Naive B cell (primary cell): Measurements from ENCODE around the gene THSD4. TPM values are rescaled to one million over a fixed set of nuclear protein-coding genes. Genes with fewer than 3 reads are reported as not detected.

Experiments
- ATAC-seq, 2 donors: fragments of 150-1000 bp; cut with Tn5 transposase; 2 replicates each; pipeline ENCODE4 v1.10.0; 2021; ENCODE audit warnings: low read depth in 2 of 2, mild to moderate bottlenecking in 2 of 2, moderate library complexity in 2 of 2
- DNase-seq: peaks from one replicate; pipeline ENCODE4 v3.0.0; 2022
- H3K27ac Mint-ChIP-seq, 6 donors: one replicate each; pipeline ENCODE4 v1.8.0; 2020 to 2022; ENCODE audit warnings: mild to moderate bottlenecking in 6 of 6, mixed read lengths in 6 of 6, moderate library complexity in 5 of 6, inconsistent platforms in 2 of 6
- H3K27me3 Mint-ChIP-seq, 3 donors: one replicate each; pipeline ENCODE4 v1.8.0; 2021 to 2022; ENCODE audit warnings: mixed read lengths in 3 of 3, mild to moderate bottlenecking in 1 of 3
- H3K36me3 Mint-ChIP-seq, 2 donors: one replicate each; pipeline ENCODE4 v1.8.0; 2020 to 2022; ENCODE audit warnings: mixed read lengths in 2 of 2, inconsistent platforms in 1 of 2, mild to moderate bottlenecking in 1 of 2
- H3K4me1 Mint-ChIP-seq, 3 donors: one replicate each; pipeline ENCODE4 v1.8.0; 2020 to 2022; ENCODE audit warnings: mixed read lengths in 3 of 3, inconsistent platforms in 1 of 3, mild to moderate bottlenecking in 1 of 3, moderate library complexity in 1 of 3
- H3K4me3 Mint-ChIP-seq, 8 donors: one replicate each; pipeline ENCODE4 v1.8.0; 2020 to 2022; ENCODE audit warnings: mild to moderate bottlenecking in 8 of 8, mixed read lengths in 8 of 8, moderate library complexity in 8 of 8, inconsistent platforms in 2 of 8
- H3K9me3 Mint-ChIP-seq, 7 donors: one replicate each; pipeline ENCODE4 v1.8.0; 2020 to 2022; ENCODE audit warnings: mixed read lengths in 7 of 7, mild to moderate bottlenecking in 5 of 7, inconsistent platforms in 2 of 7, moderate library complexity in 1 of 7
- polyA plus RNA-seq, 6 donors: library from polyadenylated mRNA; unstranded; fragments of 300-500 nt; fragmentation: Illumina TruSeq; gene quantifications; one replicate each; pipeline ENCODE4 v1.2.3, GENCODE V29; 2021; ENCODE audit warnings: low read depth in 6 of 6

THSD4 gene
- polyA plus RNA-seq, 6 donors from 2014 or later = not detected

GRCh38 chr15:71221417-71221816 lies 106.1 kb downstream of the THSD4 start:
- H3K27ac Mint-ChIP-seq = no peak overlapping the region
- peaks cover 5 to 11% (median 9%) of the 10 kb centered on the region in 3 donors for H3K27me3 Mint-ChIP-seq
- no peak overlapping the region for H3K4me3 Mint-ChIP-seq
- H3K9me3 Mint-ChIP-seq = peaks cover 0 to 9% (median 3%) of the 10 kb centered on the region in 7 donors
- no peaks in the 10 kb centered on the region for H3K4me1 Mint-ChIP-seq
- H3K36me3 Mint-ChIP-seq = no peaks in the 10 kb centered on the region
- ATAC-seq = no peak
- no peak for DNase-seq

DNA sequence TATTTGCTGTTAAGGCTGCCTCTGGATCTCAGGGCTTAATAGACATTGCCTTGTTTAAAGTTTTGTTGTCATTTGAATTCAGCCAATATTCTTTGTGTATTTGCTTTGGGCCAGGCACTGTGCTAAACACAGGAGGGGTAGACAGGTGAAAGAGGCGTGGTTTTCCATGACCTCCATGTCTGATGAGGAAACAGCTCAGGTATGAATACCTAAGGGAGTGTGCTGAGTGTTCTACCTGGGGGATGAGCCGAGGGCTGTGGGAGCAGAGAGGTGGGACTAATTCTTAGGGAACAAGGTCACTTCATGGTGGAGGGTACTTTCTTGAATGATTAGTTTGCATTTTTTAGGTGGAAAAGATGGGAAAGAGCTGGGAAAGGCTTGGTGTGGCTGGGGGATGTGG lies 108.2 kb downstream of the THSD4 start:
- no peak overlapping the region for H3K27ac Mint-ChIP-seq

GRCh38 chr15:71224024-71224423 lies 108.8 kb downstream of the THSD4 start:
- ATAC-seq = no peak
- no peaks in the 10 kb centered on the region for H3K36me3 Mint-ChIP-seq
- H3K27me3 Mint-ChIP-seq = peaks cover 5 to 11% (median 9%) of the 10 kb centered on the region in 3 donors
- H3K9me3 Mint-ChIP-seq = peaks cover 0 to 9% (median 2%) of the 10 kb centered on the region in 7 donors
- no peaks in the 10 kb centered on the region for H3K4me1 Mint-ChIP-seq
- no peak overlapping the region for H3K27ac Mint-ChIP-seq
- H3K4me3 Mint-ChIP-seq = no peak overlapping the region
- DNase-seq = no peak

More for the DNA sequence above, 108.2 kb downstream of the THSD4 start:
- Mint-ChIP-seq H3K4me3 (no peak overlapping the region), H3K27me3 (peaks cover 5 to 11% (median 9%) of the 10 kb centered on the region in 3 donors), H3K4me1 (no peaks in the 10 kb centered on the region), H3K36me3 (no peaks in the 10 kb centered on the region), H3K9me3 (peaks cover 0 to 9% (median 2%) of the 10 kb centered on the region in 7 donors)
- DNase-seq = no peak
- no peak for ATAC-seq

GRCh38 chr15:71225851-71226250 lies 110.6 kb downstream of the THSD4 start:
- H3K36me3 Mint-ChIP-seq = no peaks in the 10 kb centered on the region
- no peaks in the 10 kb centered on the region for H3K4me1 Mint-ChIP-seq
- ATAC-seq (no peak), DNase-seq (no peak)
- H3K27ac Mint-ChIP-seq = no peak overlapping the region
- peaks cover 0 to 9% (median 2%) of the 10 kb centered on the region in 7 donors for H3K9me3 Mint-ChIP-seq
- H3K4me3 Mint-ChIP-seq = no peak overlapping the region
- H3K27me3 Mint-ChIP-seq = peaks cover 5 to 11% (median 9%) of the 10 kb centered on the region in 3 donors

GRCh38 chr15:71226536-71227455 lies 111.5 kb downstream of the THSD4 start:
- ATAC-seq = no peak
- no peak for DNase-seq
- H3K27ac Mint-ChIP-seq = no peak overlapping the region
- H3K27me3 Mint-ChIP-seq = peaks cover 5 to 13% (median 5%) of the 10 kb centered on the region in 3 donors
- no peak overlapping the region for H3K4me3 Mint-ChIP-seq
- no peaks in the 10 kb centered on the region for H3K36me3 Mint-ChIP-seq
- H3K4me1 Mint-ChIP-seq = no peaks in the 10 kb centered on the region
- peaks cover 0 to 4% (median 2%) of the 10 kb centered on the region in 7 donors for H3K9me3 Mint-ChIP-seq

- Mint-ChIP-seq H3K9me3 (peaks cover 0 to 4% (median 2%) of the 10 kb centered on the region in 7 donors), H3K27ac (no peak overlapping the region), H3K27me3 (peaks cover 4 to 19% (median 10%) of the 10 kb centered on the region in 3 donors), H3K4me1 (no peaks in the 10 kb centered on the region), H3K4me3 (no peak overlapping the region), H3K36me3 (no peaks in the 10 kb centered on the region)
- DNase-seq (no peak), ATAC-seq (no peak)
Measured at GRCh38 chr15:71228403-71228802, 113.1 kb downstream of the THSD4 start.

- DNase-seq (no peak), ATAC-seq (no peak)
- H3K4me3 Mint-ChIP-seq = no peak overlapping the region
- no peaks in the 10 kb centered on the region for H3K4me1 Mint-ChIP-seq
- H3K9me3 Mint-ChIP-seq = peaks cover 0 to 2% (median 0%) of the 10 kb centered on the region in 7 donors
- H3K36me3 Mint-ChIP-seq = no peaks in the 10 kb centered on the region
- H3K27ac Mint-ChIP-seq = no peak overlapping the region
- H3K27me3 Mint-ChIP-seq = peaks cover 4 to 13% (median 12%) of the 10 kb centered on the region in 3 donors
Measured at GRCh38 chr15:71230303-71230702, 115.0 kb downstream of the THSD4 start.

- H3K9me3 Mint-ChIP-seq = peaks cover 0 to 2% (median 0%) of the 10 kb centered on the region in 7 donors
- no peak for ATAC-seq
- no peak for DNase-seq
- H3K27ac Mint-ChIP-seq = no peak overlapping the region
- H3K4me1 Mint-ChIP-seq = no peaks in the 10 kb centered on the region
- H3K36me3 Mint-ChIP-seq = no peaks in the 10 kb centered on the region
- H3K4me3 Mint-ChIP-seq = no peak overlapping the region
- H3K27me3 Mint-ChIP-seq = peaks cover 4 to 16% (median 16%) of the 10 kb centered on the region in 3 donors
Measured at GRCh38 chr15:71231758-71232157, 116.5 kb downstream of the THSD4 start.

DNA sequence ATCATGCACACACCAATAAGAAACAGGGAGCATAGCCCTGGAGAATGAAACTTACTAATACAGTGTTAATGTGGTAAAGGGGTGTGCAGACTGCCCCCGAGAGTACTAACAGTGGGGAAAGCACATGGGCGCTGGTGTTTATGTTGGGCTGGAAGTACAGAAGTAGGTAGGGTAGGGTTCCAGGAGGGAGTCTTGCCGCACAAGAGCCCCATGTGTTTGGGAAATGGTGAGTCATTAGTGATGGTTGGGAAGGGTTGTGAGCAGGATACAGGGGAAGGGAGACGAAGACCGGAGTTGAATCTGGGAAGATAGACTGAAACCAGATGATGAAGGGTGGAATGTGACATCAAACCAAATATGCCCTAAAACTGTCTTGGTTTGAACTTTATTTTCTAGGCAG lies 117.1 kb downstream of the THSD4 start:
- H3K4me1 Mint-ChIP-seq = no peaks in the 10 kb centered on the region
- no peaks in the 10 kb centered on the region for H3K36me3 Mint-ChIP-seq
- H3K27me3 Mint-ChIP-seq = peaks cover 4 to 23% (median 22%) of the 10 kb centered on the region in 3 donors
- no peak overlapping the region for H3K4me3 Mint-ChIP-seq
- ATAC-seq = no peak
- peaks cover 0 to 2% (median 0%) of the 10 kb centered on the region in 7 donors for H3K9me3 Mint-ChIP-seq
- no peak for DNase-seq
- no peak overlapping the region for H3K27ac Mint-ChIP-seq

GRCh38 chr15:71237456-71238188 lies 122.4 kb downstream of the THSD4 start:
- no peak overlapping the region for H3K4me3 Mint-ChIP-seq
- peaks cover 0 to 1% (median 0%) of the 10 kb centered on the region in 7 donors for H3K9me3 Mint-ChIP-seq
- ATAC-seq (no peak), DNase-seq (no peak)
- no peaks in the 10 kb centered on the region for H3K4me1 Mint-ChIP-seq
- no peak overlapping the region for H3K27ac Mint-ChIP-seq
- no peaks in the 10 kb centered on the region for H3K36me3 Mint-ChIP-seq
- H3K27me3 Mint-ChIP-seq = peaks cover 4 to 20% (median 16%) of the 10 kb centered on the region in 3 donors

DNA sequence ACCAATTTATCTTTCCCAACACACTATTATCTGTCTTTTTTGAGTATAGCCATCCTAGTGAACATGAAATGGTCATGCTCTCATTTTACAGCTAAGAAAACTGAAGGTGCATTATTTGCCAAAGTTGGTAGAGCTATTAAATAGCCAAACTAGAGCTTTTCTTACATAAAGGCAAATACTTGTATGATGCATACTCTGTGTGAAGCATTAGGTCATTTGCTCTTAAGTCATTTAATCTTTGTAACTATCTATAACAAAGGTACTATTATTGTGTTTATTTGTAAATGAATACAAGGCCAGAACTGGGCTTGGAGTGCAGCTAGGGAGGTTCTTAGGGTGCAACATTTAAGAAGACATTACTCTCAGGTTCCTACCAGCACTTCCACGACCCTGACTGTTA lies 123.7 kb downstream of the THSD4 start:
- H3K4me3 Mint-ChIP-seq = no peak overlapping the region
- H3K4me1 Mint-ChIP-seq = no peaks in the 10 kb centered on the region
- H3K36me3 Mint-ChIP-seq = no peaks in the 10 kb centered on the region
- peaks cover 4 to 20% (median 14%) of the 10 kb centered on the region in 3 donors for H3K27me3 Mint-ChIP-seq
- DNase-seq = no peak
- H3K9me3 Mint-ChIP-seq = peaks cover 0 to 1% (median 0%) of the 10 kb centered on the region in 7 donors
- H3K27ac Mint-ChIP-seq = no peak overlapping the region
- ATAC-seq = no peak

DNA sequence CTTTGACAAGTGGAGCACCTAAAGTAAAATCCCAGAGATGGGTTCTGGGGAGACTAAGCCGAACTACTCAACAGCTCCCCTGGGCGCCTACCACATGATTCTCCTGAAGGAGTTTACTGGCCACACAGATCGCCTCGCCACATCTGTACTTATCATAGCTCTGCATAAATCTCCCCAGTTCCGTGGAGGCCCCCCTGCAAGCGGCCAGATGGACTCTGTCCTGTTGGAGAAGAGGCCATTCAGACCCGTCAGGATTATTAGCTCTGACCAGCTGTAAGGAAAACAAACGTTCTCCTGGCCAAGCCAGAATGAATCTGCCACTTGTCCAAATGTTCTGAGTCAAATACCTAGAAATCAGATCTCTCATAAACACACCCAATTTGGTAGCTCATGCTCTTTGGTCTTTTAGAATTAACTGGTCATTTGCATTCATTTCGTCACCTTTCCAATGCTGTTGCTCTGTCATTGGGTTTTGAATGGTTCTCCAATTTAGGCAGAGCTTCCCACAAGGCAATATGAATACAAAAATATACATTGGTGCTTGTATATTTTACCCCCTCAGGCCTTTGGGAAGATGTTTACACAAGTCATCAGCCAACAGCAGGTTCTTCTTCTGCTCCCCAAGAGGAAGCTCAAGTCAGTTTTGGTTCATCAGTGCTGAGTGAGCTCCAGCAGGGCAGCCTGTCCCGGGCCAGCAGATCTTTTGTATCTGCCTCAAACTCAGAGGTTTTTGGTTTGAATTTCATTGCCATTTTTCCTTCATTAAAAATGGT lies 124.5 kb downstream of the THSD4 start:
- Mint-ChIP-seq H3K27ac (no peak overlapping the region), H3K36me3 (no peaks in the 10 kb centered on the region), H3K27me3 (peaks cover 4 to 14% (median 13%) of the 10 kb centered on the region in 3 donors), H3K4me3 (no peak overlapping the region), H3K4me1 (no peaks in the 10 kb centered on the region), H3K9me3 (peaks cover 0 to 1% (median 0%) of the 10 kb centered on the region in 7 donors)
- ATAC-seq (no peak), DNase-seq (no peak)

DNA sequence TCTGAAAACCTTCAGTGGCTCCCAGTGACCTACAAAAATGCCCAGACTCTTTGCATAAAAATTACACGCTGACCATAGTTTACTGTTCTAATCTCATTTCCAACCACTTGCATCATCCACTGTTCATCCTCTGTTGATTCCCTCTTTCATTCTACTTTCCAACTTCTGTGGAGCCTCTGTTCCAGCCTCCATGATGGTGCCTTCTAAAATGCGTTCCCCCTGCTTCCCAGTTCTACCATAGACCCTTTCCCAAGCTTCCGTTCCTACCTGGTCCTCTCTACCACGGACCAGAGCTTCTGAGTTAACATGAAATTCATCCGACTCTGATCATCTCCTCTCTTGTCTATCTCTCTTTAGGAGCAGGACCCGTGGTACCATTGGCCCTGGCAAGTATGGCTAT lies 127.0 kb downstream of the THSD4 start:
- Mint-ChIP-seq H3K27me3 (peaks cover 5 to 8% (median 8%) of the 10 kb centered on the region in 3 donors), H3K4me1 (no peaks in the 10 kb centered on the region), H3K9me3 (peaks cover 0 to 2% (median 0%) of the 10 kb centered on the region in 7 donors), H3K4me3 (no peak overlapping the region), H3K36me3 (no peaks in the 10 kb centered on the region), H3K27ac (no peak overlapping the region)
- ATAC-seq (no peak), DNase-seq (no peak)
